ENCODE measurements around the gene RHBDL3.

GRCh38 chr17:32276171-32276601, 10.6 kb downstream of the RHBDL3 start:
- TF ChIP-seq STAT3 (IDR thresholded peaks at IDR 0.05; ENCODE audit: low read depth, low read length) (no peak), CTCF (IDR thresholded peaks at IDR 0.05 in 2 of 3, conservative IDR thresholded peaks at IDR 0.05 in 1 of 3; ENCODE audit: control insufficient read depth in 2 of 3, extremely low read depth in 1 of 3, insufficient read depth in 1 of 3, low read depth in 3 of 3, low read length in 3 of 3) (no peak), USF1 (IDR thresholded peaks at IDR 0.05; ENCODE audit: borderline replicate concordance, extremely low read length, insufficient read depth, low read depth, low read length) (no peak)
